Measurements from ENCODE around the gene ZCCHC3. TPM values are rescaled to one million over a fixed set of nuclear protein-coding genes. Genes with fewer than 3 reads are reported as not detected.
"Not testable (repeated sequence)": the region's sequence is repeated elsewhere in the genome, so short reads cannot be mapped to it uniquely, and the experiment has no call there.

Gene ZCCHC3
- total RNA-seq, 1 donor from 2014 or later, result 23.3 TPM

DNA sequence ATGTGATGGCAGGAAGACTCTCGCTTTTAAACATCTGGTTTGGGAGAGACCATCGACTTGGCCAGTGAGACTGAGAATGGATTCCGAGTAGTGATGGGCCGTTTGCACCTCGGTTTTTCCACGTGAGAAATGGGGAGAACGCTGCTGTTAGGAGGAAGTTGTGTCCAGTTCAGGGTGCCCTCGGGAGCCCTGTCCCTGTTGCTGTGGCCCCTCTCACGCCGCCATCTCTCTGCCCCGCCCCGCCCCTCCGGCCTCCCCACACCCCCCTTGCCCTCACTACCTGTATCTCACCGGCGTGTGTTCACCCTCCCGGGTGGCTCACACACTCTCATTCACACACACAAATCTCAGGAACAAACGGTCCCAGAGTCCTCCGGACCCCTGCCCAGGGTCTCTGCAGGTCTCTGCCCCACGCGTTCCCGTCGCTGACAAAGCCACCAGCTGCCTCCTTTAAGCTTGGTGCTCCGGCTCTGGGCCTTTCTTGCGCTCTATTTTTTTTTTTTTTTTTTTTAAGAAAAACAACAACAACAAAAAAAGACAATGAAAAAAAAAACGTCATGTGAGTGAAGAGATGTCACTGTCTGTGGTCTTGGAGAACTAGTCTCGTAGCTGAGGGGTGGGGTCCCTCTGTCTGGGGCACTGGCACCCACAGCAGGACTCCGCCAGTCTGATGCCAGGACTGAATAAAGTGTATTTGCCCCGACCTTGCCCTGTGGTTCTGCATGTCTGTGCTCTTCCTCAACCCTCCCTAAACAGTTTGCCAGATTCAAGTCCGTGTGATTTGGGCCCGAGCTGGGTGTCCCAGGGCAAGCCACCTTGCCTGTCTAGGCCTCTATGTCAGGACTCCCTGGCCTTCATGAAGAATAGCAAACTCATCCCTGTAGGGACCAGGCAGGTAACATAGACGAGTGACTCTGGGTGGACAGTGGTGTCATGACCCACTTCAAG lies 30.9 kb downstream of the ZCCHC3 start:
- DNase-seq (ENCODE audit: low read depth), result no peak
- Histone ChIP-seq H3K4me3 (ENCODE audit: low read depth, low read length) (peak overlapping the region; percentile 91), H3K36me3 (ENCODE audit: control insufficient read depth, insufficient read depth, low read length) (no peaks in the 10 kb centered on the region), H3K27me3 (ENCODE audit: control insufficient read depth, insufficient read depth, low read length) (no peaks in the 10 kb centered on the region)
- TF ChIP-seq, protein P1, sequence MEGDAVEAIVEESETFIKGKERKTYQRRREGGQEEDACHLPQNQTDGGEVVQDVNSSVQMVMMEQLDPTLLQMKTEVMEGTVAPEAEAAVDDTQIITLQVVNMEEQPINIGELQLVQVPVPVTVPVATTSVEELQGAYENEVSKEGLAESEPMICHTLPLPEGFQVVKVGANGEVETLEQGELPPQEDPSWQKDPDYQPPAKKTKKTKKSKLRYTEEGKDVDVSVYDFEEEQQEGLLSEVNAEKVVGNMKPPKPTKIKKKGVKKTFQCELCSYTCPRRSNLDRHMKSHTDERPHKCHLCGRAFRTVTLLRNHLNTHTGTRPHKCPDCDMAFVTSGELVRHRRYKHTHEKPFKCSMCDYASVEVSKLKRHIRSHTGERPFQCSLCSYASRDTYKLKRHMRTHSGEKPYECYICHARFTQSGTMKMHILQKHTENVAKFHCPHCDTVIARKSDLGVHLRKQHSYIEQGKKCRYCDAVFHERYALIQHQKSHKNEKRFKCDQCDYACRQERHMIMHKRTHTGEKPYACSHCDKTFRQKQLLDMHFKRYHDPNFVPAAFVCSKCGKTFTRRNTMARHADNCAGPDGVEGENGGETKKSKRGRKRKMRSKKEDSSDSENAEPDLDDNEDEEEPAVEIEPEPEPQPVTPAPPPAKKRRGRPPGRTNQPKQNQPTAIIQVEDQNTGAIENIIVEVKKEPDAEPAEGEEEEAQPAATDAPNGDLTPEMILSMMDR (IDR thresholded peaks at IDR 0.05; ENCODE audit: insufficient read depth, low read length, poor library complexity, severe bottlenecking), result no peak

DNA sequence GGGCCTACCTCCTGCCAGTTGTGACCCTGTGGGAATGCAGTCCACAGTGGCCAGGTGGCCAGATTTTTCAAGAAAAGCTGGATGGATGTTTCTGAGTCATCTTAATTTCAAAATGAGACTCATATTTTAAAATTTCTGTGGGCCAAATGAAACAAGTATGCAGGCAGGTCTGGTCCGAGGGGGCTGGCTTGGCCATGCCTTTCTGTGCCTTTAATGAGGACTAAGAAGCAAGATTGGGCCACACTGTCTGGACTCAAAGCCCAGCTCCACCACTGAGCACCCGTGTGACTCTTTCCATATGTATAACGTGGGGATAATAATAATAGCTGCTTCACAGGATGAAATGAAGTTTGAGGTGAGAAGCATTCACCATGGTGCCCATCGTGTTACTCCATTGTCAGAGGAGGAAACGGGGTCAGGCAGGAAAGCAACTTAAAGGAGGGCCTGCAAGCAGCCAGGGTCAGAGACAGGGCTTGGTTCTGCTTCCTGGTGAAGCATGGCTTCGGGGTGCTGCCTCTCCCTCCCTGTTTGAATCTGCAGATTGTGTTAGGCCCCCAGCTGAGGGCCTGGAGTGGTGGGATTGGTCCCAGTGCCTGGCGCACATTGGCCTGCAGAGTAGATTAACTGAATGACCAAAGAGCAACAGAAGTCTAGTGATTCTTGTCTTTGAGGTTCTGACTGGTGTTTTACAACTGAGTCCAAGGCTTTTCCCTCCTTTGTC lies 31.8 kb downstream of the ZCCHC3 start:
- H3K36me3 ChIP-seq (ENCODE audit: control insufficient read depth, insufficient read depth, low read length), result no peaks in the 10 kb centered on the region
- H3K27me3 ChIP-seq (ENCODE audit: control insufficient read depth, insufficient read depth, low read length), result no peaks in the 10 kb centered on the region
- TF ChIP-seq, protein P1 (IDR thresholded peaks at IDR 0.05; ENCODE audit: insufficient read depth, low read length, poor library complexity, severe bottlenecking), result no peak
- DNase-seq (ENCODE audit: low read depth), result no peak
- H3K4me3 ChIP-seq (ENCODE audit: low read depth, low read length), result no peak overlapping the region

DNA sequence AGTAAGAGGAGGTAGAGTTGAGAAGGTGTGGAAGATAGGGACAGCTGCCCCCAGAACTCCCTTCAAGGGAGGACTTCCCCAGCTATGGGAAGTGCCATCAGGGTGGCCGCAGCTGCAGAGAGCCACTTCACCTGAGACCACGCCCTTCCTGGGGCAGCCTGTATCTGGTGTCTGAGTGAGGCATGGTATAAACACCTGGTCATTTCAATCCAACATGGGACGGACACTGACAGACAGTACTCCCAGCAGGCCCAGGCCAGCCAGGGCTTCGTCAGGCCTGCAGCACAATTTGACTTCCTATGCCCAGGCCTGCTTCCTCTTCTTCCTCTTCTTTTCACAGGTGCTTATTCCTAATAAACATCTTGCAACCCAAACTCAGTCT lies 32.5 kb downstream of the ZCCHC3 start:
- Histone ChIP-seq H3K4me3 (ENCODE audit: low read depth, low read length) (no peak overlapping the region), H3K27me3 (ENCODE audit: control insufficient read depth, insufficient read depth, low read length) (no peaks in the 10 kb centered on the region), H3K36me3 (ENCODE audit: control insufficient read depth, insufficient read depth, low read length) (no peaks in the 10 kb centered on the region)
- TF ChIP-seq, protein P1 (IDR thresholded peaks at IDR 0.05; ENCODE audit: insufficient read depth, low read length, poor library complexity, severe bottlenecking), result no peak
- DNase-seq (ENCODE audit: low read depth), result no peak

DNA sequence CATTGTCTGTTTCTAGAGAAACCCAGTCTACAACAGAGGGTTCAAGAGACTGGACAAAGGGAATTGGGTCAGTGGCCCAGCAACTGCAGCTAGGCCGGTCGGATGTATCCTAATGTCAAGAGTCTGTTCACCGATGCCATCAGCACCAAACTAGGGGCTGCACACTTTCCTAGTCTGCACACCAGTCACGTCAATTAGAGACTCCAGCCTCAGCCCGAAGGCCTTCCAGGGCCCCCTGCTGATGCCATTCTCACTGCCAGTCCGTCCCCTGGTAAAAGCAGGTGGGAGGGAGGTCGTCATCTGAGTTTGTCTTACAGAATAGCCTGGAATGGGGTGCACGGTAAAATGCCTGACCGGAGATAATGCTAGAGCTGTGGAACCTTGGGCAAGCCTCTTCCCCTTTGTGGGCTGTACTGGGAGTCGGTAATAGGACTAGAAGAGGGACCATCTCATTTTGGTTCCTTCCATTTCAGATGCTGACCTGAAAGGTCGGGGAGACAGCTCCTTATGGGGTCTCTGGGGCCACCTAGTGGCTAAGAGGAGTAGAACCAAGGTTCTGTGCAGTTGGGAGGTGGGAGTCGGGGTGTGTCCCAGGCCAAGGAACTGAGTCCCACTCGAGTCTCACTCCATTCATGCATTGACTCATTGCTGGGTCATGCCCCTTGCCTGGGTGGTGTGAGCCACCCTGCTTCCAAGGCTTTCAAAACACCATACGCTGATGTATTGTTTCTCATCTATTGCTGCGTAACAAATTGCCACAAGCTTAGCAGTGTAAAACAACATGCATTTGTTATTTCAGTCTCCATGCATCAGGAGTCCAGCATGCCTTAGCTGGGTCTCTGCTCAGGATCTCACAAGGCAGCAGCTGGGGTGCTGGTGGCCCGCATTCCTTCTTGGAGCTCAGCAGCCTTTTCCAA lies 33.1 kb downstream of the ZCCHC3 start:
- DNase-seq (ENCODE audit: low read depth), result no peak

DNA sequence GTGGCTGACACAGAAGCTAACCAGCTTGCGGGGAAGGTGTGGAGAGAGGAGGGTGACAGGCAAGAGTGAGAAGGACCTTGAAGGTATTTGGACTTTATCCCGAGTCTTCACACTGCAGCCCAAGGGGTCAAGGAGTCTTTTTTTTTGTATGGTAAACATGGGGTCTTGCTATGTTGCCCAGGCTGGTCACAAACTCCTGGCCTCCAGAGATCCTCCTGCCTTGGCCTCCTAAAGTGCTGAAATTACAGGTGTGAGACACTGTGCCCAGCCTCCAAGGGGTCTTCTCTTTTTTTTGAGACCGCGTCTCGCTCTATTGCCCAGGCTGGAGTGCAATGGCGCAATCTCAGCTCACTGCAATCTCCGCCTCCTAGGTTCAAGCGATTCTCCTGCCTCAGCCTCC lies 37.2 kb downstream of the ZCCHC3 start:
- Histone ChIP-seq H3K4me3 (ENCODE audit: low read depth, low read length) (no peak overlapping the region), H3K27me3 (ENCODE audit: control insufficient read depth, insufficient read depth, low read length) (no peaks in the 10 kb centered on the region), H3K36me3 (ENCODE audit: control insufficient read depth, insufficient read depth, low read length) (no peaks in the 10 kb centered on the region)
- DNase-seq (ENCODE audit: low read depth), result no peak
- TF ChIP-seq, protein P1 (IDR thresholded peaks at IDR 0.05; ENCODE audit: insufficient read depth, low read length, poor library complexity, severe bottlenecking), result no peak

More for the DNA sequence above, 33.1 kb downstream of the ZCCHC3 start:
- Histone ChIP-seq H3K36me3 (ENCODE audit: control insufficient read depth, insufficient read depth, low read length) (no peaks in the 10 kb centered on the region), H3K27me3 (ENCODE audit: control insufficient read depth, insufficient read depth, low read length) (no peaks in the 10 kb centered on the region), H3K4me3 (ENCODE audit: low read depth, low read length) (no peak overlapping the region)
- TF ChIP-seq, protein P1 (IDR thresholded peaks at IDR 0.05; ENCODE audit: insufficient read depth, low read length, poor library complexity, severe bottlenecking), result peak; percentile 90

DNA sequence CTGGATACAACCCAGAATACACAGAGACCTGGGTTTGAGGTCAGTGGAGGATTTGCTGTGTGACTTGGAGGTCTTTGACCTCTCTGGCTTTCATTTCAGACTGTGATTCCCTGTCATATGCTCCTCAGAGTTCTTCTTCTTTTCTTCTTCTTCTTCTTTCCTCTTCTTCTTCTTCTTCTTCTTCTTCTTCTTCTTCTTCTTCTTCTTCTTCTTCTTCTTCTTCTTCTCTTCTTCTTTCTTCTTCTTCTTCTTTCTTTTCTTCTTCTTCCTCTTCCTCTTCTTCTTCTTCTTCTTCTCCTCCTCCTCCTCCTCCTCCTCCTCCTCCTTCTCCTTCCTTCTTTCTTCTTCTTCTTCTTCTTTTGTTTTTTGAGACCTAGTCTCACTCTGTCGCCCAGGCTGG lies 38.7 kb downstream of the ZCCHC3 start:
- H3K36me3 ChIP-seq (ENCODE audit: control insufficient read depth, insufficient read depth, low read length); DNase-seq (ENCODE audit: low read depth); H3K27me3 ChIP-seq (ENCODE audit: control insufficient read depth, insufficient read depth, low read length); H3K4me3 ChIP-seq (ENCODE audit: low read depth, low read length): not testable (repeated sequence)
